K562 (cell line): ENCODE measurements around the gene FCGBP. TPM values are rescaled to one million over a fixed set of nuclear protein-coding genes. Genes with fewer than 3 reads are reported as not detected.

Experiments
- ATAC-seq: fragments of 200-7000 bp; cut with Tn5 transposase; 3 replicates; pipeline ENCODE4 v1.9.1; 2020; ENCODE audit warnings: moderate library complexity
- Bru-seq: library from RNA; stranded (reverse); fragments of 400-500 nt; gene quantifications from one replicate; lab custom pipeline; 2021; lab: Mats Ljungman, UMichigan
- BruChase-seq, 2 experiments: library from RNA; stranded (reverse); fragments of 400-500 nt; gene quantifications; one replicate each; lab custom pipeline; 2021; lab: Mats Ljungman, UMichigan
- BruUV-seq: library from RNA; stranded (reverse); fragments of 400-500 nt; replicated peaks from 2 replicates; lab custom pipeline; 2021; lab: Mats Ljungman, UMichigan
- CTCF ChIA-PET: fragments of 300-600 bp; formaldehyde crosslinking; extraction: SDS; loops from one replicate; lab custom pipeline; 2021; ENCODE audit warnings: low intra/inter-chr PET ratio; lab: Yijun Ruan, JAX
- POLR2A ChIA-PET: fragments of 300-600, 350-650 bp; sonication (Branson Sonifier 250); formaldehyde crosslinking; extraction: SDS; loops from one replicate; lab custom pipeline; 2021; ENCODE audit warnings: antibody characterized with exemption, inconsistent platforms; lab: Yijun Ruan, JAX
- DNase-seq, 4 experiments: peaks; one replicate each; pipeline versions ENCODE4 v3.0.0 to v3.0.0-alpha.2; 2011 to 2018; ENCODE audit warnings: low spot score in 3 of 4, mixed read lengths in 3 of 4; ENCODE audit errors: extremely low read depth in 1 of 4
- FAIRE-seq: peaks from 2 replicates; lab custom pipeline; 2011; peaks lifted over from hg19 to GRCh38; lab: Jason Lieb, UNC
- H2AFZ ChIP-seq: 2 replicates; pipeline ENCODE4 v1.6.0; 2011; ENCODE audit warnings: low read depth, low read length, control low read depth, inconsistent platforms
- H3K27ac ChIP-seq: fragments of 200-600 bp; 3 replicates; pipeline ENCODE4 v1.8.0; 2011; ENCODE audit warnings: low read depth, mild to moderate bottlenecking, control low read depth, inconsistent platforms, low read length, moderate library complexity, mixed read lengths; ENCODE audit errors: extremely low read depth
- H3K27me3 ChIP-seq, 2 experiments: fragments of 300-600 bp in 1 of 2; 2 replicates in 1 of 2; 3 replicates in 1 of 2; pipeline versions ENCODE4 v1.6.0 to v1.8.0; 2011; ENCODE audit warnings: inconsistent platforms in 2 of 2, low read length in 2 of 2, mild to moderate bottlenecking in 1 of 2, mixed read lengths in 1 of 2, moderate library complexity in 1 of 2; ENCODE audit not compliant: control insufficient read depth in 2 of 2, insufficient read depth in 2 of 2
- H3K36me3 ChIP-seq: fragments of 300-600 bp; 3 replicates; pipeline ENCODE4 v1.8.0; 2011; ENCODE audit warnings: mild to moderate bottlenecking, low read length, inconsistent platforms; ENCODE audit not compliant: control insufficient read depth, insufficient read depth
- H3K4me1 ChIP-seq, 2 experiments: fragments of 200-600 bp in 1 of 2; replicated peaks in 1 of 2; 2 replicates in 1 of 2; 3 replicates in 1 of 2; pipeline versions ENCODE4 v1.5.1 to v1.8.0; 2011; ENCODE audit warnings: inconsistent platforms in 2 of 2, low read length in 2 of 2, mild to moderate bottlenecking in 1 of 2, mixed read lengths in 1 of 2, moderate library complexity in 1 of 2; ENCODE audit not compliant: control insufficient read depth in 2 of 2, insufficient read depth in 2 of 2
- H3K4me2 ChIP-seq: 2 replicates; pipeline ENCODE4 v1.6.1; 2011; ENCODE audit warnings: low read length, control low read depth, inconsistent platforms, mixed read lengths; ENCODE audit not compliant: insufficient read depth
- H3K4me3 ChIP-seq: fragments of 200-600 bp; sonication (generic), shearing (Covaris generic); 2 replicates; pipeline ENCODE4 v1.5.1; 2016; ENCODE audit warnings: control low read depth, inconsistent platforms
- H3K79me2 ChIP-seq: fragments of 200-600 bp; 3 replicates; pipeline ENCODE4 v1.8.0; 2011; ENCODE audit warnings: low read length, inconsistent platforms; ENCODE audit not compliant: control insufficient read depth, insufficient read depth
- H3K9ac ChIP-seq, 2 experiments: 2 replicates each; pipeline versions ENCODE4 v1.6.0 to v1.6.1; 2011; ENCODE audit warnings: low read depth in 2 of 2, low read length in 2 of 2, control low read depth in 1 of 2, inconsistent platforms in 1 of 2, mild to moderate bottlenecking in 1 of 2, mixed read lengths in 1 of 2; ENCODE audit not compliant: insufficient read depth in 1 of 2
- H3K9me1 ChIP-seq: one replicate; pipeline ENCODE4 v1.6.0; 2011; ENCODE audit warnings: inconsistent platforms, mild to moderate bottlenecking, low read length, moderate library complexity; ENCODE audit not compliant: control insufficient read depth, insufficient read depth
- H3K9me3 ChIP-seq: replicated peaks from 2 replicates; pipeline ENCODE4 v1.5.1; 2011; ENCODE audit warnings: low read depth, low read length, inconsistent platforms; ENCODE audit not compliant: control insufficient read depth, insufficient read depth
- H4K20me1 ChIP-seq: replicated peaks from 2 replicates; pipeline ENCODE4 v1.6.1; 2011; ENCODE audit warnings: low read length, inconsistent platforms, mixed read lengths; ENCODE audit not compliant: control insufficient read depth, insufficient read depth
- E2F3 ChIP-seq: fragments of 250-450 bp; sonication (Bioruptor Pico); IDR thresholded peaks from 2 replicates; pipeline ENCODE4 v1.4.0; 2020; ENCODE audit warnings: mild to moderate bottlenecking
- ELF4 ChIP-seq: fragments of 450-650 bp; formaldehyde crosslinking; IDR thresholded peaks from 2 replicates; pipeline ENCODE4 v1.4.0; 2022; ENCODE audit warnings: missing genetic modification characterization
- FOXA3 ChIP-seq, 2 experiments: fragments of 450-650 bp in 1 of 2; sonication (generic) in 1 of 2; formaldehyde crosslinking; IDR thresholded peaks in 1 of 2; conservative IDR thresholded peaks in 1 of 2; 2 replicates each; pipeline versions ENCODE4 v1.4.0 to v1.8.0; 2020 to 2022; ENCODE audit warnings: mild to moderate bottlenecking in 2 of 2, missing genetic modification reagents in 1 of 2
- KLF13 ChIP-seq: fragments of 450-650 bp; IDR thresholded peaks from 2 replicates; pipeline ENCODE4 v1.6.1; 2016; ENCODE audit warnings: missing genetic modification characterization, low read depth, mild to moderate bottlenecking, missing compliant biosample characterization, moderate library complexity, borderline replicate concordance
- MECOM ChIP-seq: fragments of 250-450 bp; sonication (Bioruptor Pico); IDR thresholded peaks from 2 replicates; pipeline ENCODE4 v1.8.0; 2022; ENCODE audit warnings: inconsistent platforms
- RBM15 ChIP-seq: fragments of 200-400 bp; formaldehyde crosslinking; IDR thresholded peaks from 2 replicates; pipeline ENCODE4 v1.6.1; 2018; ENCODE audit warnings: mild to moderate bottlenecking, low read length, moderate library complexity; ENCODE audit not compliant: insufficient read depth
- SIN3B ChIP-seq: fragments of 450-650 bp; IDR thresholded peaks from 2 replicates; pipeline ENCODE4 v1.6.1; 2017; ENCODE audit warnings: low read depth, mild to moderate bottlenecking, moderate library complexity
- TFAP4 ChIP-seq: sonication (generic); formaldehyde crosslinking; IDR thresholded peaks from 2 replicates; pipeline ENCODE4 v1.8.0; 2022; ENCODE audit warnings: missing genetic modification reagents, mild to moderate bottlenecking, moderate library complexity, borderline replicate concordance
- THAP7 ChIP-seq: fragments of 250-450 bp; sonication (Bioruptor Pico); IDR thresholded peaks from 2 replicates; pipeline ENCODE4 v1.5.0; 2021
- TRIM25 ChIP-seq: fragments of 450-650 bp; IDR thresholded peaks from 2 replicates; pipeline ENCODE4 v1.7.0; 2016; ENCODE audit warnings: borderline replicate concordance
- XRCC5 ChIP-seq: fragments of 200-400 bp; formaldehyde crosslinking; IDR thresholded peaks from 2 replicates; pipeline ENCODE4 v1.6.1; 2017; ENCODE audit warnings: low read depth, mild to moderate bottlenecking, low read length
- ZBTB1 ChIP-seq: sonication (generic); formaldehyde crosslinking; IDR thresholded peaks from 2 replicates; pipeline ENCODE4 v1.8.1; 2023; ENCODE audit warnings: missing genetic modification reagents, low read depth, mild to moderate bottlenecking, borderline replicate concordance
- WGBS: fragments of 100-300 bp; shearing (Covaris generic); methylation state at CpG from one replicate; pipeline ENCODE4 v1.1.6; 2016; ENCODE audit warnings: low coverage, mixed read lengths; ENCODE audit not compliant: insufficient coverage; ENCODE audit errors: missing lambda C conversion rate; 5-methylcytosine and 5-hydroxymethylcytosine counted together
- in situ Hi-C: fragments of 300-500 bp; cut with MboI; formaldehyde crosslinking; loops from 4 replicates; pipeline ENCODE4 v1.15.0; 2018; ENCODE audit warnings: inconsistent platforms, mixed read lengths
- intact Hi-C: fragments of 100-400 bp; cut with micrococcal nuclease; formaldehyde crosslinking; loops from 2 replicates; pipeline ENCODE4 v1.14.2; 2022
- long read RNA-seq, 3 experiments: library from polyadenylated mRNA in 2 of 3; library from RNA in 1 of 3; unstranded in 2 of 3; stranded (forward) in 1 of 3; transcript quantifications; one replicate each; pipeline ENCODE4 v2.0.0, GENCODE V29; 2019 to 2022
- polyA minus RNA-seq, 3 experiments: library from RNA; depleted of rRNA, polyadenylated mRNA; stranded (reverse); fragments of >200 nt; gene quantifications; 2 replicates each; pipeline ENCODE4 v1.2.3, GENCODE V29; 2011
- polyA plus RNA-seq, 8 experiments: library from polyadenylated mRNA; depleted of rRNA in 4 of 8; stranded (reverse) in 5 of 8; unstranded in 3 of 8; fragments of >200 nt; fragmentation: Nextera tagmentation in 2 of 8; fragmentation: Illumina TruSeq in 1 of 8; extraction: Ambion mirVana in 2 of 8; extraction: Trizol in 1 of 8; gene quantifications; 2 replicates each; pipeline versions ENCODE4 v1.2.1 to v1.2.3, GENCODE V29; 2011 to 2014; ENCODE audit warnings: inconsistent platforms in 1 of 8, missing spikeins in 1 of 8
- total RNA-seq, 7 experiments: library from RNA; depleted of rRNA in 6 of 7; stranded (reverse); fragments of >200 nt in 6 of 7; fragmentation: Illumina TruSeq in 2 of 7; extraction: Trizol in 2 of 7; gene quantifications; 2 replicates each; pipeline versions ENCODE4 v1.2.1 to v1.2.3, GENCODE V29; 2011 to 2021; ENCODE audit warnings: low replicate concordance in 1 of 7

Gene FCGBP
- 0.79 and 0.83 TPM in 2 replicates for total RNA-seq (2011; cell fraction: chromatin; rRNA removed; ENCODE audit: low replicate concordance)
- total RNA-seq (2011; cell fraction: nucleolus; rRNA removed) = 0.39 and 0.83 TPM in 2 replicates
- total RNA-seq (2011; cell fraction: nucleoplasm; rRNA removed) = 0.15 and 0.22 TPM in 2 replicates
- 0.04 and 0.05 TPM in 2 replicates for total RNA-seq (2014; rRNA removed)
- total RNA-seq (2014; rRNA removed; fragmentation: Illumina TruSeq; extraction: Trizol) = not detected in 2 replicates
- total RNA-seq (2015; rRNA removed; fragmentation: Illumina TruSeq; extraction: Trizol) = 0.19 and 0.25 TPM in 2 replicates
- total RNA-seq (2021) = 1.5 and 1.9 TPM in 2 replicates
- polyA plus RNA-seq (2011; rRNA removed) = 0.04 and 0.13 TPM in 2 replicates
- polyA plus RNA-seq (2011; cell fraction: cytosol; rRNA removed) = 0.15 and 0.27 TPM in 2 replicates
- polyA plus RNA-seq (2011; cell fraction: nucleus; rRNA removed) = 0.17 and 0.73 TPM in 2 replicates
- polyA plus RNA-seq (2012) = 0.12 and 0.18 TPM in 2 replicates
- polyA plus RNA-seq (2014; fragmentation: Illumina TruSeq; extraction: Trizol) = 0.01 TPM in 2 replicates
- not detected for polyA plus RNA-seq (2014; fragmentation: Nextera tagmentation; extraction: Ambion mirVana)
- 0.03 TPM in 1 of 2 replicates, not detected in the other for polyA plus RNA-seq (2014; rRNA removed)
- polyA minus RNA-seq (2011; rRNA and poly(A)+ RNA removed) = 0.18 TPM in 1 of 2 replicates, not detected in the other
- 0.10 TPM in 1 of 2 replicates, not detected in the other for polyA minus RNA-seq (2011; cell fraction: cytosol; rRNA and poly(A)+ RNA removed)
- polyA minus RNA-seq (2011; cell fraction: nucleus; rRNA and poly(A)+ RNA removed) = 0.33 and 0.67 TPM in 2 replicates
- percentile 19 among the genes with signal in this experiment for Bru-seq, nascent RNA
- BruChase-seq, experiment 1, labeled RNA remaining after a 2-hour chase = percentile 8 among the genes with signal in this experiment
- BruChase-seq, experiment 2, labeled RNA remaining after a 6-hour chase = percentile 5 among the genes with signal in this experiment
- long read RNA-seq, experiment 1 = 0 reads
- long read RNA-seq, experiment 2 = 0 reads
- long read RNA-seq, experiment 3 = 0 reads

GRCh38 chr19:39934584-39935363 lies at the start of gene FCGBP:
TSS of gene FCGBP (minus strand) at chr19:39934634.
- TF ChIP-seq MECOM (CRISPR knock-in tag) (no peak), SIN3B (no peak), ELF4 (no peak), XRCC5 (no peak), THAP7 (CRISPR knock-in tag) (no peak), FOXA3 (CRISPR knock-in tag; conservative IDR thresholded peaks at IDR 0.05 in 1 of 2, IDR thresholded peaks at IDR 0.05 in 1 of 2) (no peak), TRIM25 (no peak), TFAP4 (CRISPR knock-in tag) (no peak), E2F3 (CRISPR knock-in tag) (no peak), ZBTB1 (no peak), KLF13 (tag) (no peak), RBM15 (no peak)
- TF ChIP-seq, all 486 proteins: peak for 0
- peaks cover 0 to 5% of the 10 kb centered on the region in 2 experiments; a peak in 2 of 5 replicates for H3K4me1 ChIP-seq
- intact Hi-C loops (no loop called here), in situ Hi-C loops (no loop called here)
- no peak within 1 kb of the TSS for H3K4me2 ChIP-seq
- no peaks in the 10 kb centered on the region for H3K9me1 ChIP-seq
- H2AFZ ChIP-seq = no peak within 1 kb of the TSS
- no peaks in the 10 kb centered on the region for H4K20me1 ChIP-seq
- H3K9ac ChIP-seq = no peak within 1 kb of the TSS
- FAIRE-seq (no peak), ATAC-seq (no peak), DNase-seq (no peak)
- POLR2A ChIA-PET = interaction anchor here (1.0 to 2.1 kb wide), 2 partner anchors 21 to 36 kb away, joined by 3 to 5 read pairs; partner anchors contain the start of gene PSMC4
- H3K9me3 ChIP-seq = no peaks in the 10 kb centered on the region
- H3K27ac ChIP-seq = no peak within 1 kb of the TSS
- CTCF ChIA-PET = no interaction called here
- peaks cover 0 to 13% of the 10 kb centered on the region in 2 experiments; a peak in 2 of 5 replicates for H3K27me3 ChIP-seq
- no TSS peak for BruUV-seq
- no peak within 1 kb of the TSS for H3K4me3 ChIP-seq
- no peaks in the 10 kb centered on the region for H3K36me3 ChIP-seq
- 0% methylated on average over 4 of the region's 5 CpGs for WGBS
- no peaks in the 10 kb centered on the region for H3K79me2 ChIP-seq
